Subcutaneous adipose tissue (tissue), 4 donors: ENCODE measurements around the gene DUS4L. TPM values are rescaled to one million over a fixed set of nuclear protein-coding genes. Genes with fewer than 3 reads are reported as not detected.

Source experiments
- total RNA-seq, 4 donors: library from RNA; depleted of rRNA; stranded (reverse); fragments of >200 nt; gene quantifications; one replicate each; pipeline ENCODE4 v1.1.0, GENCODE V29; 2016
- TF ChIP-seq, protein P1 (sequence below): fragments of 450-650 bp; IDR thresholded peaks from one replicate; pipeline ENCODE4 v1.5.1; 2016; ENCODE audit warnings: low read depth, mild to moderate bottlenecking, control low read depth, antibody characterized with exemption, moderate library complexity

The DUS4L gene
- total RNA-seq, 4 donors from 2014 or later, result 6.3 to 12.6 (median 8.7) TPM

DNA sequence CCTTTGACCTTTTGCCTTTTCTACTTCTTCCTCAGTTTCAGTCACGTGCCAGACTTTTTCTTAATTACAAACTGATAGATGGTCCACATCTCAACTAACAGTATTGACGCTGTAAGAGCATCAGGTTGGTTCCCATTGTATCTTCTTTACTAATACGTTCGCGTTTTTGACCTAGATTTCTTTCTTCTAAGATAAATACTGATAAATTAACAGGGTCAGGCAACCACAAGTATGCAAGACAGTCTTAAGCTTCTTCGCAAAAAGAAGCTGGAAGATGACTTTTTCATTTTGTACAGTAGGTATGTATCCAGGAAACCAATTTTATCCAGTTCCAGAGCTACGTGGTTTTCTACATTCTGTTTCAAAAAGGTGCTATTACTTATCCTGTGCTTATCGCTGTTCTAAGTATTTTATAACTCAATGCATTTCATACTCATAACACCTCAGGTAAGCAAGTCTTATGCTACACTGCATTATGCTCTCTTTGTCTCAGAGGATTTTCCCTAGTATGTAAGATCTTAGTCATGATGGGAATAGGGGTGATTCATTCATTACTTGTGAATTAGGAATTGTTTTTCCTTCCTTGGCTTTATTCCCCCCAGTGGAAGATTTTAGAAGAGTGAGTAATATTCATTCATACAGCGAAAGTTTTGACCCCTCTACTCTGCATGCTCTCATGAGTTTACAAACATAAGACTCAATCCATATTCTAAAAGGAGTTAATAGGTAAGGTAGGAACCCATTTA is 955 bp downstream of the DUS4L start:
- TF ChIP-seq, protein P1, sequence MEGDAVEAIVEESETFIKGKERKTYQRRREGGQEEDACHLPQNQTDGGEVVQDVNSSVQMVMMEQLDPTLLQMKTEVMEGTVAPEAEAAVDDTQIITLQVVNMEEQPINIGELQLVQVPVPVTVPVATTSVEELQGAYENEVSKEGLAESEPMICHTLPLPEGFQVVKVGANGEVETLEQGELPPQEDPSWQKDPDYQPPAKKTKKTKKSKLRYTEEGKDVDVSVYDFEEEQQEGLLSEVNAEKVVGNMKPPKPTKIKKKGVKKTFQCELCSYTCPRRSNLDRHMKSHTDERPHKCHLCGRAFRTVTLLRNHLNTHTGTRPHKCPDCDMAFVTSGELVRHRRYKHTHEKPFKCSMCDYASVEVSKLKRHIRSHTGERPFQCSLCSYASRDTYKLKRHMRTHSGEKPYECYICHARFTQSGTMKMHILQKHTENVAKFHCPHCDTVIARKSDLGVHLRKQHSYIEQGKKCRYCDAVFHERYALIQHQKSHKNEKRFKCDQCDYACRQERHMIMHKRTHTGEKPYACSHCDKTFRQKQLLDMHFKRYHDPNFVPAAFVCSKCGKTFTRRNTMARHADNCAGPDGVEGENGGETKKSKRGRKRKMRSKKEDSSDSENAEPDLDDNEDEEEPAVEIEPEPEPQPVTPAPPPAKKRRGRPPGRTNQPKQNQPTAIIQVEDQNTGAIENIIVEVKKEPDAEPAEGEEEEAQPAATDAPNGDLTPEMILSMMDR, result no peak

DNA sequence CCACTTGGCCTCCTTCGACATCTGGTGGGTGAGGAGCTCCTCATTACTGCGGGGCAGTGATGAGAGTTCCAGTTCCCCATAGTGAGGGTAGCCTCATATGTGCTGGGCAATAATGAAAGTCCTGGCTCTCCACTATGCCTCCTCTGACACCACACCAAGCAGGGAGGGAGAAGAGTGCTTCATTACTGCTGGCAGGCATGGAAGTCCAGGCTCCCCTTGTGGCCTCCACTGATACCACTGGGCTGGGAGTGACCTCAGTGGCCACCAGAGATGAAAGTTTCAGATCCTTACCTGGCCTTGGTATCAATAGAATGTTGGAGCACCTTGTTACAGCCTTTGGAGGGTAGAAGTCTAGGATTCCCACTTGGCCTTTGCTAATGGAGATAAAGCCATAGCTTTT is 6.5 kb downstream of the DUS4L start:
- TF ChIP-seq, protein P1, result no peak

GRCh38 chr7:107573537-107573936 is 9.8 kb downstream of the DUS4L start:
- TF ChIP-seq, protein P1, result no peak

GRCh38 chr7:107579554-107579884 is 15.7 kb downstream of the DUS4L start:
- TF ChIP-seq, protein P1, result no peak

DNA sequence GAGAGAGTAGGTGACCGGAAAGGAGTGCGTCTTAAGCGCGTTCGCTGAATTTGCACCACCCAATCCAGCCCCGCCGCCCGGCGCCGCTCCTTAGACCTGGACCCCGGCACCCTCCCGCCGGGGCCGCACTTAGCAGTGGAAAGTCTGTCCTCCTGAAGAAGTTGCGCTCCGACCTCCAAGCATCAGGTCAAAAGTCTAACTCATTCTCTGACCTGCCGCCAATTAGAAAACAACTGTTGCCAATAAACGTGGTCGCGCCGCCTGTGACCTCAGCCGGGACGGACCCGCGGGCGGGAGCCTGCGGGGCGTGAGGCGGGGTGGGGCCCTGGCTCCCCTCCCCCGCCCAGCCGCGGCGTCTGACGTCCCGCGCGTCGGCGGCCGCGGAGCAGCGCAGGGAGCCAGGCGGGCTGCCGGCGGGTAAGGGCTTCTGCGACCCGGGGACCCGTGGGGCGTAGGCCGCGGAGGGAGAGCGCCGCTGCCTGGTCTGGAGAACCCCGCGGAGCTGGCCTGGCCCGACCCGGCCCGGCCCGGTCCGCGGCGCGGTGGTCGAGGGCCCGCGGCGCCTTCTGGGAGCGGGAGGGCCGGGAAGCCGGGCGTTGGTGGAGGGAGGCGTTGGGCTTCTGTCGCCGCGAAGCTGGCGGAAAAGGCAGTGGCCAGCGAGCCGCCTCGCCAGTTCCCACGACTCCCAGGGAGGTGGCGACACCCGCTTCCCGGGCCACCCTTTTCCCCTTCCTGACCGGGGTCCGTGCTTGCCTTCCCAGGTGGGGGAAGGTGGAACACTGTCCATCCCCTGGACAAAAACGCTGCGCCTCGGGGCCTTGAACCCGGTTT is 16.3 kb downstream of the DUS4L start, which contains the start of gene BCAP29:
Gene BCAP29, plus strand, starts transcription at position 362 of the 831 bp plus-strand sequence. CDS start 527 bp downstream, outside the sequence.
- TF ChIP-seq, protein P1, result no peak

DNA sequence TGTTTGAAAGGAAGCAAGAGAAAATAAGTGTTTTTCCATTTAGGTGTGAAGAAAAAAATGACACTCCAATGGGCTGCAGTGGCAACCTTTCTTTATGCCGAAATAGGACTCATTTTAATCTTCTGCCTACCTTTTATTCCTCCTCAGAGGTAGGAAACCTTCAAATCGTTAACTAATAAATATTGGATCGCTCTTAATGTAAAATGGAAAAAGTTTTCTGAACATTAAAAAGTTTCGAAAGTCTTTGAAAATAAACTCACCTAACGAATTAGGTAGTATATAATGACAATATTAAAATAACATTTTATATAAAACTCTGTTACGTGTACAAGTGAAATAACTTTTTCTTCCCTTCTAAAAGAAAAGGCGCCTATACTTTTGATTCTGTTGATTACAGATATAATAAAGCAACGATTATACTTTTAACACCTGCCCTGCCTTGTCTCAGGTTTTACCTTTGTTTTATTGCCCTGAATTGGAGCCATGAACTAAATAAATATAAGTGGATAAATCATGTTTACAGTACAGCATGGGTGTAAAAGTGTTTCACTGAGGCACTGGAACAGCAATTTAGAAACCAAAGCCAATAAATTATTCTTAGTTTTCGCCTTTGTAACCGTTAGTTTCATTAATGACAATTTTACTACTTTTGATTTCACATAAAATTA is 17.1 kb downstream of the DUS4L start:
- TF ChIP-seq, protein P1, result no peak
